Peyer's patch (tissue), 4 donors: Measurements from ENCODE around the gene ORM1.

ENCODE experiments used
- POLR2A ChIP-seq, 2 donors: fragments of 450-650 bp; IDR thresholded peaks; one replicate each; pipeline ENCODE4 v1.5.1; 2017; ENCODE audit warnings: antibody characterized with exemption in 2 of 2, mild to moderate bottlenecking in 2 of 2, moderate library complexity in 2 of 2
- TF ChIP-seq, protein P1 (sequence below), 6 experiments: fragments of 450-650 bp in 4 of 6; fragments of 200-600 bp in 2 of 6; sonication (generic) in 1 of 6; IDR thresholded peaks; one replicate each; pipeline ENCODE4 v1.5.1; 2017 to 2019; ENCODE audit warnings: antibody characterized with exemption in 6 of 6, mild to moderate bottlenecking in 3 of 6, moderate library complexity in 1 of 6

DNA sequence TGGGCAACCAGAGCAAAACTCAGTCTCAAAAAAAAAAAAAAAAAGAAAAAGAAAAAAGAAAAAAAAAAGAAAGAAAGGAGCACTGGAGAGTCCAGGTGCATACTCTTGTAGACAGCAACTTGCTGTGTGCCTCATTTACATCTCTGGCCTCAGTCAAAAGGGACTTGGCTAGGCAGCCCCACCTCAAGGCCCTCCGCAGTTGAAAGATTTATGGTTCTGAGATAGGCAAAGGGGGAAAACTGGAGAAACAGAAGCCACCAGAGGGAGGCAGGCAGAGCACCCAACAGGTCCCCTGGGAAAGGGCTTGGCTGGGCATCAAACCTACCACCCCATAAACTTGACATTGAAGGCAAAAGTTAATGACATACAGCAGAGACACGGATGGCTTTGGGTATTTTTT lies 12.8 kb downstream of the ORM1 start:
- TF ChIP-seq, protein P1, sequence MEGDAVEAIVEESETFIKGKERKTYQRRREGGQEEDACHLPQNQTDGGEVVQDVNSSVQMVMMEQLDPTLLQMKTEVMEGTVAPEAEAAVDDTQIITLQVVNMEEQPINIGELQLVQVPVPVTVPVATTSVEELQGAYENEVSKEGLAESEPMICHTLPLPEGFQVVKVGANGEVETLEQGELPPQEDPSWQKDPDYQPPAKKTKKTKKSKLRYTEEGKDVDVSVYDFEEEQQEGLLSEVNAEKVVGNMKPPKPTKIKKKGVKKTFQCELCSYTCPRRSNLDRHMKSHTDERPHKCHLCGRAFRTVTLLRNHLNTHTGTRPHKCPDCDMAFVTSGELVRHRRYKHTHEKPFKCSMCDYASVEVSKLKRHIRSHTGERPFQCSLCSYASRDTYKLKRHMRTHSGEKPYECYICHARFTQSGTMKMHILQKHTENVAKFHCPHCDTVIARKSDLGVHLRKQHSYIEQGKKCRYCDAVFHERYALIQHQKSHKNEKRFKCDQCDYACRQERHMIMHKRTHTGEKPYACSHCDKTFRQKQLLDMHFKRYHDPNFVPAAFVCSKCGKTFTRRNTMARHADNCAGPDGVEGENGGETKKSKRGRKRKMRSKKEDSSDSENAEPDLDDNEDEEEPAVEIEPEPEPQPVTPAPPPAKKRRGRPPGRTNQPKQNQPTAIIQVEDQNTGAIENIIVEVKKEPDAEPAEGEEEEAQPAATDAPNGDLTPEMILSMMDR (IDR thresholded peaks at IDR 0.05) = no peak
- TF ChIP-seq POLR2A (IDR thresholded peaks at IDR 0.05) = no peak
